ENCODE data around the gene GTPBP4.
"Not testable (repeated sequence)": the region's sequence is repeated elsewhere in the genome, so short reads cannot be mapped to it uniquely, and the experiment has no call there.

GTPBP4 gene

GRCh38 chr10:1063232-1063865 lies 75.1 kb downstream of the GTPBP4 start:
- no peak for DNase-seq

GRCh38 chr10:1064964-1065247 lies 76.7 kb downstream of the GTPBP4 start:
- no peak for DNase-seq

GRCh38 chr10:1066734-1067133 lies 78.5 kb downstream of the GTPBP4 start:
- not testable (repeated sequence) for DNase-seq

- DNase-seq, result no peak
Observed at GRCh38 chr10:1068380-1069361, 80.4 kb downstream of the GTPBP4 start.
